SU-DHL-6 (cell line): Measurements from ENCODE around the gene HBG2.

ENCODE experiments used
- H2AFZ ChIP-seq: fragments of 200-600 bp; sonication (generic); 2 replicates; pipeline ENCODE4 v1.6.1; 2014; ENCODE audit warnings: low read depth, mild to moderate bottlenecking, moderate library complexity, mixed read lengths, antibody characterized with exemption, low read length; ENCODE audit not compliant: severe bottlenecking
- H3F3A ChIP-seq: fragments of 200-600 bp; shearing (Covaris generic); 2 replicates; pipeline ENCODE4 v1.6.0; 2016; ENCODE audit warnings: antibody characterized with exemption, mild to moderate bottlenecking; ENCODE audit not compliant: insufficient read depth
- H3K27ac ChIP-seq: fragments of 200-600 bp; sonication (generic); 2 replicates; pipeline ENCODE4 v1.5.1; 2016; ENCODE audit warnings: low read depth, mild to moderate bottlenecking, low read length, moderate library complexity, mixed read lengths
- H3K27me3 ChIP-seq: fragments of 200-600 bp; sonication (generic), shearing (Covaris generic); 2 replicates; pipeline ENCODE4 v1.6.0; 2014; ENCODE audit warnings: mild to moderate bottlenecking, low read length
- H3K36me3 ChIP-seq: fragments of 200-600 bp; sonication (generic); 2 replicates; pipeline ENCODE4 v1.6.1; 2014; ENCODE audit warnings: mild to moderate bottlenecking, low read length, mixed read lengths
- H3K4me2 ChIP-seq: fragments of 300-600, 200-600 bp; shearing (Covaris generic), sonication (generic); 2 replicates; pipeline ENCODE4 v1.6.0; 2014; ENCODE audit warnings: low read length, low read depth, mild to moderate bottlenecking; ENCODE audit not compliant: poor library complexity, severe bottlenecking
- H3K4me3 ChIP-seq: fragments of 200-600 bp; sonication (generic); 2 replicates; pipeline ENCODE4 v1.5.1; 2014; ENCODE audit warnings: antibody characterized with exemption, low read length, mild to moderate bottlenecking, mixed read lengths; ENCODE audit not compliant: insufficient read depth, poor library complexity, severe bottlenecking
- H3K79me2 ChIP-seq: fragments of 200-600 bp; sonication (generic); 2 replicates; pipeline ENCODE4 v1.6.1; 2014; ENCODE audit warnings: mild to moderate bottlenecking, low read length, moderate library complexity; ENCODE audit not compliant: insufficient read depth
- H3K9ac ChIP-seq: fragments of 200-600 bp; sonication (generic); 2 replicates; pipeline ENCODE4 v1.7.0; 2014; ENCODE audit warnings: mild to moderate bottlenecking, low read length
- H3K9me2 ChIP-seq: fragments of 200-600 bp; sonication (generic); replicated peaks from 2 replicates; pipeline ENCODE4 v1.6.1; 2014; ENCODE audit warnings: low read length; ENCODE audit not compliant: insufficient read depth
- H3K9me3 ChIP-seq: fragments of 200-600 bp; sonication (generic); 2 replicates; pipeline ENCODE4 v1.6.1; 2014; ENCODE audit warnings: low read length, mixed read lengths; ENCODE audit not compliant: insufficient read depth
- H4K20me1 ChIP-seq: fragments of 200-600 bp; sonication (generic); 2 replicates; pipeline ENCODE4 v1.6.1; 2014; ENCODE audit warnings: low read depth, mild to moderate bottlenecking, antibody characterized with exemption, low read length, moderate library complexity, mixed read lengths
- CTCF ChIP-seq: fragments of 200-600 bp; sonication (generic); IDR thresholded peaks from one replicate; pipeline ENCODE4 v1.5.1; 2017; ENCODE audit warnings: antibody characterized with exemption, mild to moderate bottlenecking, low read length, moderate library complexity; ENCODE audit not compliant: insufficient read depth, poor library complexity, severe bottlenecking
- EZH2phosphoT487 ChIP-seq: fragments of 200-600 bp; sonication (generic), shearing (Covaris generic); conservative IDR thresholded peaks from 2 replicates; pipeline ENCODE4 v1.6.1; 2018; ENCODE audit warnings: mild to moderate bottlenecking, antibody characterized with exemption, low read length, moderate library complexity, mixed read lengths

HBG2 gene

GRCh38 chr11:5238486-5238885 lies 16.1 kb downstream of the HBG2 start:
- H3F3A ChIP-seq: no peaks in the 10 kb centered on the region
- H3K27ac ChIP-seq: no peak overlapping the region
- no peak overlapping the region for H2AFZ ChIP-seq
- H3K27me3 ChIP-seq: no peaks in the 10 kb centered on the region
- H3K9me2 ChIP-seq: no peaks in the 10 kb centered on the region
- H4K20me1 ChIP-seq: no peaks in the 10 kb centered on the region
- no peaks in the 10 kb centered on the region for H3K36me3 ChIP-seq
- TF ChIP-seq EZH2phosphoT487 (no peak), CTCF (no peak)
- H3K4me3 ChIP-seq: no peak overlapping the region
- no peak overlapping the region for H3K9ac ChIP-seq
- no peaks in the 10 kb centered on the region for H3K9me3 ChIP-seq
- H3K79me2 ChIP-seq: no peaks in the 10 kb centered on the region
- no peak overlapping the region for H3K4me2 ChIP-seq

GRCh38 chr11:5237420-5237819 lies 17.2 kb downstream of the HBG2 start:
- Histone ChIP-seq H3K9me3 (no peaks in the 10 kb centered on the region), H2AFZ (no peak overlapping the region), H3K4me3 (no peak overlapping the region), H3K9ac (no peak overlapping the region), H3K36me3 (no peaks in the 10 kb centered on the region), H3F3A (no peaks in the 10 kb centered on the region), H3K9me2 (no peaks in the 10 kb centered on the region), H3K27ac (no peak overlapping the region), H3K79me2 (no peaks in the 10 kb centered on the region), H3K4me2 (no peak overlapping the region), H3K27me3 (no peaks in the 10 kb centered on the region), H4K20me1 (no peaks in the 10 kb centered on the region)
- no peak for TF ChIP-seq CTCF
- no peak for TF ChIP-seq EZH2phosphoT487

GRCh38 chr11:5235364-5236095 lies 19.1 kb downstream of the HBG2 start:
- TF ChIP-seq CTCF (no peak), EZH2phosphoT487 (no peak)
- H3K9me2 ChIP-seq: no peaks in the 10 kb centered on the region

More at GRCh38 chr11:5235364-5236095, 19.1 kb downstream of the HBG2 start:
- Histone ChIP-seq H3K9ac (no peak overlapping the region), H4K20me1 (no peaks in the 10 kb centered on the region), H3K27me3 (no peaks in the 10 kb centered on the region), H3K79me2 (no peaks in the 10 kb centered on the region), H3K4me3 (no peak overlapping the region), H2AFZ (no peak overlapping the region), H3K36me3 (no peaks in the 10 kb centered on the region), H3K27ac (no peak overlapping the region), H3K4me2 (no peak overlapping the region), H3K9me3 (no peaks in the 10 kb centered on the region), H3F3A (no peaks in the 10 kb centered on the region)
